Mucosa of rectum (tissue), 2 donors: Measurements from ENCODE around the gene CALM1.
A peak's percentile ranks its signal among the peaks of the same experiment; 100 is the strongest.

Source experiments
- H3K27ac ChIP-seq, 2 donors: one replicate each; pipeline ENCODE4 v1.7.0; 2013; ENCODE audit warnings: inconsistent platforms in 2 of 2, low read depth in 2 of 2, low read length in 2 of 2
- H3K27me3 ChIP-seq, 2 donors: one replicate each; pipeline ENCODE4 v1.7.0; 2013; ENCODE audit warnings: low read length in 2 of 2; ENCODE audit not compliant: control insufficient read depth in 2 of 2, insufficient read depth in 2 of 2
- H3K36me3 ChIP-seq, 2 donors: one replicate each; pipeline ENCODE4 v1.7.0; 2013; ENCODE audit warnings: low read length in 2 of 2; ENCODE audit not compliant: control insufficient read depth in 2 of 2, insufficient read depth in 2 of 2
- H3K4me1 ChIP-seq, 2 donors: one replicate each; pipeline ENCODE4 v1.7.0; 2013; ENCODE audit warnings: low read length in 2 of 2, mild to moderate bottlenecking in 1 of 2; ENCODE audit not compliant: control insufficient read depth in 2 of 2, insufficient read depth in 2 of 2
- H3K4me3 ChIP-seq, 2 donors: one replicate each; pipeline ENCODE4 v1.7.0; 2013; ENCODE audit warnings: low read length in 2 of 2
- H3K9ac ChIP-seq, 2 donors: one replicate each; pipeline ENCODE4 v1.7.0; 2013; ENCODE audit warnings: low read length in 2 of 2, low read depth in 1 of 2, mild to moderate bottlenecking in 1 of 2
- H3K9me3 ChIP-seq, 2 donors: one replicate each; pipeline ENCODE4 v1.7.0; 2013; ENCODE audit warnings: low read length in 2 of 2; ENCODE audit not compliant: control insufficient read depth in 2 of 2
- donor health status: healthy.
- donor health status: Normal muscosa, but diverticular disease.

CALM1 gene

DNA sequence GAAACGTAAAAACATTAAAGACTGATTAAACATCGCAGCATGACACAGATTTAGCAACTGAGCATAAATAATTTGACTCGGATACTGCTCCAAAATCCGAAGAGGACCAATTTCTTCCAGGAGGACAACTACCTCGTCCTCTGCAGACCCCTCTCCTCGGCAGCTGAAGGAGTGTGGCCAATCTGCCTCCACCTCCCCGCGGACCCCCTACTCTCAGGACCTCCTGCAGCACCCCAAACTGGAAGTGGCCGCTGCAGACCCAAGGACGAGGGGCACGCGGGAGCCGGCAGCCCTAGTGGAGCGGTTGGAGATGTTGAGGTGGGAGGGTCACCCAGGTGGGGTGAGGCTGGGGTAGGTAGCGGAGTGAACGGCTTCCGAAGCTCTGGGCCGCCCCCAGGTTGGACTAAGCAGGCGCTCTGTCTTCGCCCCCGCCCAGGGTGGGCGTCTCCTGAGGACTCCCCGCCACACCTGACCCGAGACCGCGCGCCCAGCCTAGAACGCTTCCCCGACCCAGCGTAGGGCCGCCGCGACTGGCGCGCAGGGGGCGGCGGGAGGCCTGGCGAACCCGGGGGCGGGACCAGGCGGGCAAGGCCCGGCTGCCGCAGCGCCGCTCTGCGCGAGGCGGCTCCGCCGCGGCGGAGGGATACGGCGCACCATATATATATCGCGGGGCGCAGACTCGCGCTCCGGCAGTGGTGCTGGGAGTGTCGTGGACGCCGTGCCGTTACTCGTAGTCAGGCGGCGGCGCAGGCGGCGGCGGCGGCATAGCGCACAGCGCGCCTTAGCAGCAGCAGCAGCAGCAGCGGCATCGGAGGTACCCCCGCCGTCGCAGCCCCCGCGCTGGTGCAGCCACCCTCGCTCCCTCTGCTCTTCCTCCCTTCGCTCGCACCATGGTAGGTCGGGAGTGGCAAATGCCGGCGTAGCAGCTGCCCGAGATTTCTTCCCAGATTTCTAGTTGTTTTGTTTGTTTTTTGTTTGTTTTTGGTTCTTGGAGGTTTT is at the start of gene CALM1:
Gene CALM1 (plus strand): TSS at position 689 of the 999 bp plus-strand sequence. CDS start 202 bp downstream, at position 891.
- Histone ChIP-seq H3K9me3 (no peaks in the 10 kb centered on the region), H3K4me3 (peak within 1 kb of the TSS; percentile 92 to 96), H3K27me3 (no peaks in the 10 kb centered on the region), H3K36me3 (peaks cover 18% of the 10 kb centered on the region in 2 donors), H3K27ac (peak within 1 kb of the TSS; percentile 78 to 95), H3K9ac (peak within 1 kb of the TSS; percentile 92 to 97), H3K4me1 (peaks cover 18 to 19% of the 10 kb centered on the region in 2 donors)

GRCh38 chr14:90348270-90348669 is 48.6 kb upstream of the CALM1 start:
- H3K4me3 ChIP-seq = no peak overlapping the region
- H3K4me1 ChIP-seq = peaks cover 0 to 3% of the 10 kb centered on the region in 2 donors
- H3K9me3 ChIP-seq = no peaks in the 10 kb centered on the region
- no peaks in the 10 kb centered on the region for H3K36me3 ChIP-seq
- no peaks in the 10 kb centered on the region for H3K27me3 ChIP-seq
- H3K27ac ChIP-seq = no peak overlapping the region
- no peak overlapping the region for H3K9ac ChIP-seq

- H3K9me3 ChIP-seq = no peaks in the 10 kb centered on the region
- no peaks in the 10 kb centered on the region for H3K27me3 ChIP-seq
- no peak overlapping the region for H3K9ac ChIP-seq
These were observed 47.1 kb upstream of the CALM1 start for GRCh38 chr14:90349739-90350138.

GRCh38 chr14:90354551-90355298 is 42.1 kb upstream of the CALM1 start:
- H3K9me3 ChIP-seq = no peaks in the 10 kb centered on the region
- H3K36me3 ChIP-seq = no peaks in the 10 kb centered on the region
- no peak overlapping the region for H3K9ac ChIP-seq
- no peaks in the 10 kb centered on the region for H3K4me1 ChIP-seq
- no peak overlapping the region for H3K27ac ChIP-seq
- no peaks in the 10 kb centered on the region for H3K27me3 ChIP-seq
- no peak overlapping the region for H3K4me3 ChIP-seq

More at GRCh38 chr14:90349739-90350138, 47.1 kb upstream of the CALM1 start:
- Histone ChIP-seq H3K36me3 (no peaks in the 10 kb centered on the region), H3K4me1 (peaks cover 0 to 3% of the 10 kb centered on the region in 2 donors), H3K4me3 (no peak overlapping the region), H3K27ac (no peak overlapping the region)

DNA sequence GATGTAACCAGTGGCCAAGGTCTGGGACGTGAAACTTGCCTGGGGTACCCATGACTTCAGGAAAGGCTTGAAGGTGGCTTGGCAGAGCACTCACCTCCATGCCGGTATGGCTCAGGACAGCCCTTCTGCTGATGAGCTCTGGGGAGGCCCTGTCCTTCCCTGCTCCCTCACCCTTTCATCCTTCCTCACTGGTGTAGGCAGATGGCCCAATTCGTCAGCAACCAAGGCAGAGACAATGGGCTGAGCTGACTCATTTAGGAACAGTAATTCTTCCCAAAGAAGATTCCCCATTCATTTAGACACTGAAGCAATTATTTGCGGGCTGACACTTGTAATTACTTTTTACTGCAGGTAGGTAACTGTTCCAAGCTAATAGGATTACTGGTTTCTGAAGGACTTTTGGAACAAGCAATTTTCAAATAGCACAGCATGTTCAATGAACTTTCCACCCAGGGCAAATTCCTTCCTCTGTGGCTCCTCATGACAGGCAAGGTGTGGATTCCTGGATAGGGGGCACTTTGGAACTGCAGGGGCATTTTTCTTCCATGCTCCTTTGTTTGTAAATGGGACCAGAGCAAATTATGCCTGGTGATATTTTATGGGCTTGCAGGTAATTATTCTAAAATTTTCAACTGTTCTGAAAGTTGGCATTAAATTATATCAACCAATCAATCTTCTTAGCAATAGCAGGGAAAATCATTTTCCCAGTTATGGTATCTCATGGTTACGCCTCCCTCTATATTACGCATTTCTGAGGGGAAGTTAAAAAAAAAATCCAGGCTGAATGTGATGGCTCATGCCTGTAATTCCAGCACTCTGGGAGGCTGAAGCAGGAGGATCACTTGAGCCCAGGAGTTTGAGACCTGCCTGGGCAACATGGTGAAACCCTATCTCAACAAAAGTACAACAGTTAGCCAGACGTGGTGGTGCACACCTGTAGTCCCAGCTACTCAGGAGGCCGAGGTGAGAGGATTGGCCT is 41.0 kb upstream of the CALM1 start:
- H3K4me1 ChIP-seq = no peaks in the 10 kb centered on the region
- H3K27me3 ChIP-seq = no peaks in the 10 kb centered on the region
- H3K9ac ChIP-seq = no peak overlapping the region
- no peak overlapping the region for H3K4me3 ChIP-seq
- H3K27ac ChIP-seq = no peak overlapping the region
- H3K36me3 ChIP-seq = no peaks in the 10 kb centered on the region
- no peaks in the 10 kb centered on the region for H3K9me3 ChIP-seq

- Histone ChIP-seq H3K9me3 (no peaks in the 10 kb centered on the region), H3K4me3 (no peak overlapping the region), H3K27ac (no peak overlapping the region)
These were observed 39.9 kb upstream of the CALM1 start for GRCh38 chr14:90356925-90357324.

DNA sequence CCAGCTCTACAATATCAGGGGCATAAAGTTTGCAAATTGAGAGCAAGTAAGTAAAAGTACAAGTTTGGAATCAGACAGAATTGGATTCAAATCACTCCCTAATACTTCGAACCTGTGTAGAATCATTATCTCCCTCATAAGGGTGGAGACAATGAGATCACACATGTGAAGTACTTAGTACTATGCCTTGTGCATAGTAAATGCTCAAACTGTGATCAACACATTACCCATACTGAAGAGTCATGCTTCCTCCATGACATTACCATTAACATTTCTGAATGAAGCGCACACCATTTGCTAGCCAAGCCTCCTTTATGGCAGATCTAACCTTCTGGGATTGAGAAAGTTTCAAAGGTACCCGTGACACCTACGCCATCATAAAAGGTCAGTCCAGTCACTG is 38.5 kb upstream of the CALM1 start:
- H3K27me3 ChIP-seq = no peaks in the 10 kb centered on the region
- H3K9me3 ChIP-seq = no peaks in the 10 kb centered on the region
- no peak overlapping the region for H3K9ac ChIP-seq
- H3K4me1 ChIP-seq = no peaks in the 10 kb centered on the region
- no peaks in the 10 kb centered on the region for H3K36me3 ChIP-seq
- no peak overlapping the region for H3K27ac ChIP-seq
- H3K4me3 ChIP-seq = no peak overlapping the region

More at GRCh38 chr14:90356925-90357324, 39.9 kb upstream of the CALM1 start:
- no peaks in the 10 kb centered on the region for H3K27me3 ChIP-seq
- H3K9ac ChIP-seq = no peak overlapping the region
- H3K4me1 ChIP-seq = no peaks in the 10 kb centered on the region
- H3K36me3 ChIP-seq = no peaks in the 10 kb centered on the region

DNA sequence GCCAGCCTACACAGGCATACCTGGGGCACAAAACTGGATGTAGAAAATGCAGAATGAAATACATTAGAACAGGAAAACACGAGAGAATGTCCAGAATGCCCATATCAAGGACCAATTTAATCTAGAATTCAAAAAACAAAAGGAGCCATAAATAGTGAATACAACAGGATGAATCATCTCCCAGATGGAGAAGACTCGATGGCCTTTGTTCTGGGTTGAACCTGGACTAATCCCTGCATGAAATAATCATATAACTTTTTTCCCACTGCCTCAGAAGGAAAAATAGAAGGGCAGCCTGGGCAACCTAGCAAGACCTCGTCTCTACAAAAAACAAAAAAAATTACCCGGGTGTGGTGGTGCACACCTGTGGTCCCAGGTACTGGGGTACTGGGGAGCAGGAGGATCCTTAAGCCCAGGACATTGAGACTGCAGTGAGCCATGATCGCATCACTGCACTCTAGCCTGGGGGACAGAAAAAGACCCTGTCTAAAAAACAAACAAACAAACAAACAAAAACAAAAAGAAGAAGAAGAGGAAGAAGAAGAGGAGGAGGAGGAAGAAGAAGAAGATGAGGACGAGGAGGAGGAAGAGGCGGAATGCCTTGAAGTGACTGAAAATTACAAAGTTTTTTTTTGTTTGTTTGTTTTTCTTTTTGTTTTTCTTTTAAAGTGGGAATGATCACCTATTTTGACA is 34.8 kb upstream of the CALM1 start:
- Histone ChIP-seq H3K9ac (no peak overlapping the region), H3K27me3 (no peaks in the 10 kb centered on the region), H3K36me3 (no peaks in the 10 kb centered on the region), H3K9me3 (no peaks in the 10 kb centered on the region), H3K4me1 (peaks cover 0 to 7% of the 10 kb centered on the region in 2 donors), H3K27ac (no peak overlapping the region), H3K4me3 (no peak overlapping the region)

GRCh38 chr14:90362558-90362896 is 34.3 kb upstream of the CALM1 start:
- H3K36me3 ChIP-seq = no peaks in the 10 kb centered on the region
- no peaks in the 10 kb centered on the region for H3K9me3 ChIP-seq
- no peaks in the 10 kb centered on the region for H3K27me3 ChIP-seq
- H3K4me1 ChIP-seq = peaks cover 0 to 7% of the 10 kb centered on the region in 2 donors
- no peak overlapping the region for H3K4me3 ChIP-seq
- no peak overlapping the region for H3K27ac ChIP-seq
- H3K9ac ChIP-seq = no peak overlapping the region
